GM21825 (cell line): Measurements from ENCODE around the gene RPL37.
"Not testable (repeated sequence)": the region's sequence is repeated elsewhere in the genome, so short reads cannot be mapped to it uniquely, and the experiment has no call there.

ENCODE experiments used
- ATAC-seq: cut with Tn5 transposase; IDR thresholded peaks from one replicate; pipeline ENCODE4 v1.9.1; 2021; ENCODE audit warnings: mild to moderate bottlenecking, moderate library complexity; ENCODE audit not compliant: unreplicated experiment

RPL37 gene

DNA sequence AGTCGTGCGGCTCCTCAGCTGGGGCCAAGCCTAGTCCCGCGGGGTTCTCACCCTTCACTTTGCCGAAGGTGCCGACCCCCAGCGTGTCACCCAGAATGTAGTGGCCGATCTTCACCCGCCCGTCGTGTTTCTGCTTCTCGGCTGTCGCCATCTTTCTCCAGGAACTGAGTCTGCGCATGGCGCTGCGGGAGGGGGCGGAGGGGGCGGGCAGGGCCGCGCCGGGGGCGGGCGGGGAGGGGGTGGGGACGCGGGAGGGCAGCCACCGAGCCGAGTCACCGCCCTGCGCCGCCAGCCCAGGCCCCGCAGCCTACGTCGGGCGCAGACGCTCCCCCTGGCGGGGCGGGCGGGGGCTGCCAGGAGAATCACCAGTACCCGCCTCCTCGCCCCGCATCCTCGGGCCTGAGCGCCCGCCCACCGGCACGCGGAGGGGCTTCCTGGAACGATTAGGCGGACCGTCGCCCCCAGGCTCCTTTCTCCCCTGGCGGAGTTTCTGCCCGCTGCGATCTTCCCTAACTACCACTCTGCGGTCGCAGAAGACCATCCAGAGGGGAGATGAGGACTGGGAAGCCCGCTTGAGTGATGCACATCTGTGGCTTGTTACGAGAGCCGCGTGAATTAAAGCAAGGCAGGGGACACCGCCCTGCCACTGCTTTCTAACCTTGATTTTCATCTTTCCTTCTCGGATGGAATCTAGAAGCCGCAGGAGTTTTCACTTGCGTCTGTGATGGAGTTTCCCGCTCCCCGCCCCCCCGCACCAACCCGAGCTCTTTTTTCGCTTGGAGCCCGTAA is 36.8 kb downstream of the RPL37 start, which contains the start of gene PRKAA1:
Gene PRKAA1 (minus strand): TSS at position 363 of the 789 bp plus-strand sequence. CDS start 185 bp downstream, at position 178.
- ATAC-seq = peak; percentile 95

- ATAC-seq = peak; percentile 39
These were observed 37.6 kb downstream of the RPL37 start for GRCh38 chr5:40797273-40798011.

DNA sequence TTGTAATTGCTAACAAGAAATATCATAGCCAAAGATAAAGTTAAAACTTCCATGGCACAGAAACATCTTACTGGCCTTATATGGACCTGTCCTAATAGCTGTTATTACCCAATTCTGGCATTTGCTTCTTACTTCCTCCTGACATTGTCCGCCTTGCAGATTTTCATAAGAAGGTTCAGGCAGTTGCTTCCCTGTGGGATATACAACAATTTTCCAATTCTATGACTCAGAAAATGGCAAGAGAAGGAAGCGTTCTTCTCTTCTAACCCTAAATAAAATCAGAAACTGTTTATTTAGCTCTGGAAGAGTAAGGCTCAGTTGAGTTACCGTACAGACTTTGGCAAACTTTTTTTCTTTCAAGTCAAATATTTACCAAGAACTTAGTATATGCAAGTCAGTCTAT is 38.5 kb downstream of the RPL37 start:
- ATAC-seq = no peak

GRCh38 chr5:40794877-40795276 is 40.1 kb downstream of the RPL37 start:
- not testable (repeated sequence) for ATAC-seq

GRCh38 chr5:40794340-40794739 is 40.7 kb downstream of the RPL37 start:
- ATAC-seq = not testable (repeated sequence)

- not testable (repeated sequence) for ATAC-seq
These were observed 42.3 kb downstream of the RPL37 start for GRCh38 chr5:40792691-40793090.

DNA sequence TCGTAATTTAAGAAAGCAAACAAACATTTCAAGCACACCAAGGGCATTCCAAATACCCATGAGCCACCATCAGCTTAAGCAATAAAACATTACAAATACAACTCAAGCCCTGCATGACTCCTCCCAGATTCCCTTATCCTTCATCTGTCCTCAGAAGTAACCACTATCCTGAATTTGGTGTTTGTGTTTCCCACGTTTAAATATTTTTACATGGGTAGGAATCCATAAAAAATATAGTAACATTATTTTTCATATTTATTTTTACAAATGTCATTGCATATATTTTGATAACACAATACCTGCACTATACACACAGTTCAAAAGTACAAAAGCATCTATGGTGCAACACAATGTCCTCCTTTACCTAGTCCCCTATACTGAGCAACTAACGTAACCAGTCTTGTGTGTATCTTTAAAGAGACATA is 43.3 kb downstream of the RPL37 start:
- no peak for ATAC-seq

DNA sequence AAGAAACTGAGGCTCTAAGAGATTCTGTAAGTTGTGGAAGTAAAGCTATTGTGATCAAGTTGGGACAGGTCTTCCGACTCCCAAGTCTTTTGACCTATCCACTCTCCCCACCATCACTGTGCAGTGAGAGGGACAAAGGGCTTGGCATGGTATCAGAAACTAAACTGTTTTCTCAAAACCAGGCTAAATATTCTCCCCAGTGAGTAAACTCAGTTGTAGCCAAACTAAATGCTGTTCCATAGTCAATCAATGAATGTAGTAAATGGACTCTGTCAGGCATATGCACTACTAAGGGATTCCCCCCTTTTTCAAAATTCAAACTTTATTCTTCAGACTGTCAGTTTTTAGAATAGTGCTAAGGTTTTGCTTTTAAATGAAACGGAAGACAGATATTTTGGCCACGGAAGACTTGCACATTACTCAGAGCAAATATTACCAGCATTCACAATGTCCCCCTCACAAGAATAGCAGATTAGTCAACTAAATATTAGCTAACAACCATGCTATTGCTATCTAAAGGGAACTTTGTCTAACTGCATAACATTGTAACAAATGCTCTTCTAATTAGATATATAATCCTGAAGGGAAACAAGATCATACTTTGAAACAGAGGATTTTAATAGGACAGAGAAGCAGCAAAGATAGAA is 44.0 kb downstream of the RPL37 start:
- no peak for ATAC-seq

DNA sequence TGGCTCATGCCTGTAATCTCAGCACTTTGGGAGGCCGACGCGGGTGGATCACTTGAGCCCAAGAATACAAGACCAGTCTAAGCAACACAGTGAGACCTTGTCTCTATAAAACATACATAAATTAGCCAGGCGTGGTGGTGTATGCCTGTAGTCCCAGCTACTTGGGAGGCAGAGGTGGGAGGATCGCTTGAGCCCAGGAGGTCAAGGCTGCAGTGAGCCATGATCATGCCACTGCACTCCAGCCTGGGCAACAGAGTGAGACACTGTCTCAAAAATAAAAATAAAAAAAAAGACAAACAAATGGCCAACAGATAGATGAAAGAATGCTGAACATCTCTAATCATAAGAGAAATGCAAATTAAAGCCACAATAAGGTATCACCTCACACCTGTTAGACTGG is 46.1 kb downstream of the RPL37 start:
- ATAC-seq = not testable (repeated sequence)

DNA sequence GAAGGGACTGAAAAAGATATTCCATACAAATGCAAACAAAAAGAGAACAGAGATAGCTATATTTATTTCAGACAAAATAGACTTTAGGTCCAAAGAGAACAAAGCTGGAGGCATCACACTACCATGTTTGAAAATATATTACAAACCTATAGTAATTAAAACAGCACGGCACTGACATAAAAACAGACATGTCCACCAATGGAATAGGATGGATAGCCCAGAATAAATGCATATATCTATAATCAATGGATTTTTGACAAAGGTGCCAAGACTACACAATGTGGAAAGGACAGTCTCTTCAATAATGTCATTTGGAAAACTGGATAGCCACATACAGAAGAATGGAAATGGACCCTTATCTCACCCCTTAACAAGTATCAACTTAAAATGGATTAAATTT is 47.0 kb downstream of the RPL37 start:
- ATAC-seq = no peak

- not testable (repeated sequence) for ATAC-seq
These were observed 48.4 kb downstream of the RPL37 start for GRCh38 chr5:40786664-40787063.

GRCh38 chr5:40784916-40785315 is 50.1 kb downstream of the RPL37 start:
- no peak for ATAC-seq

DNA sequence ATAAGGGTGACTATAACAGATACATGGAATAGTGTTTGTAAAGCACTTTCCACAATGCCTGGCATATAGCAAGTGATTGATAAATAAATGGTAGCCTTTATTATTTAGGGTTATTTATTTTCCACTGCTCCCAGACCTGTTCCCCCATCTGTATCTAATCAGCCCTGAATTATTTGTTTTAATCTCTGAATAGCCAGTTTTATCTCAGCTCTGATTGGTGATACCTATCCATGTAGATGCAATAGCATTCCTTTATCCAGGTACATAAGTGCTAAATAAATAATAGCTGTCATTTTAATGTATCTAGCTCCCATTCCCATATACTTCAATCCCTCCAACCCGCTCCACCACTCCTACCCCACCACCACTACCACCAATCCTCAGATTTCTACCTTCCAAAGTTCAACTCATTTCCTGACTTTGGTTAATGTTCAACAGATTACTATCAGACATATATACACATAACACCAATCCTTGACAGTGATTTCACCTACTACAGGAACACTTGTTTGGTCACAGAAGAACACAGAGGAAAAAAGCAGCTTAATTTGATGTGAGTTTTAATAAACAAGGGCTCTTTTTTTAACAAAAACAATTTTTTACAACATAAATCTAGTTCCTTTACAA is 50.9 kb downstream of the RPL37 start:
- ATAC-seq = no peak

DNA sequence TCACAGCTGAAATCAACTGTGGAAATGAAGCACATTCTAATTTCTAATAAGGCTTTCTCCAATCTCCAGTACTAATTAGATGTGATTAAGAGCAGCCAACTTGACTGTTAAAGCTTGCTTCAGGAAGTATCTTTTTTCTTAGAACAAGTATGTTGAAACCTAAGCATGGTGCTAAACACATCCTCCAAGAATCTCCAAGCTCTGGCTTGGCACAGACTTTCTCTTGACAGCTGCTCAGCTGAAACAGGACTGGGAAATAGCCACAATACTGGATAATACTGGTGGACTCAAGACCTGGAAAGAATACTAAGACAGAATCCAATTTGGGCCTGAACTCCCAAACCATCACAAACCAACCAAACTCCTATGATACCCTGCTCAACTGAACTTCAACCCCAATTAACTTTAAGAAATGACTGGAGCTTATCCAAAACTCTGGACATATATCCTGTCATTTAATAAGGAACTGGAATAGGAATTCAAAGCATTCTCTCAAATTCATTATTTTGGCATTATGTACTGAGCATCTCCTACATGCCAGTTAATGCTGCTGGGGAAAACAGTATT is 53.1 kb downstream of the RPL37 start:
- no peak for ATAC-seq

GRCh38 chr5:40780858-40781257 is 54.2 kb downstream of the RPL37 start:
- ATAC-seq = no peak

- ATAC-seq = no peak
These were observed 54.8 kb downstream of the RPL37 start for GRCh38 chr5:40780199-40780598.

DNA sequence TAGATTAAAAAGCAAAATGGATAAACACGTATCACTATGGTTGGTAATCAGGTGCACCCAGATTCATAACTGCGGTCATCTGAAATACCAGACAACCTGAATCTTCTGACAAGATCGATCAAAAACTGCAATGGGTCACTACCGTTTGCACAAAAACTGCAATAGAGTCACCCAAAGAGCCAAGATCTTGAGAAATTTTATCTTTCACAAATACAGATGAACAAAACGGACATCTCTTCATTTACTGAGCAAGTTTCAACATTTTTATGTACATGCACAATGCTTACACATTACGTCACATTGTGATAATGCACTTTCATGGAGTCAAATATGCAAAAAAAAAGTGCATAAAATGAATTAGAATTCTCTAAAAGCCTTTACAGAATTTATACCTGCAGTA is 55.5 kb downstream of the RPL37 start:
- no peak for ATAC-seq

- no peak for ATAC-seq
These were observed 56.9 kb downstream of the RPL37 start for GRCh38 chr5:40778133-40778532.

GRCh38 chr5:40776658-40776977 is 58.4 kb downstream of the RPL37 start:
- ATAC-seq = no peak

GRCh38 chr5:40775846-40776657 is 59.0 kb downstream of the RPL37 start:
- no peak for ATAC-seq
